K562 (cell line): Measurements from ENCODE around the gene DNASE1L2. TPM values are rescaled to one million over a fixed set of nuclear protein-coding genes. Genes with fewer than 3 reads are reported as not detected.

Source experiments
- CXXC5 ChIP-seq: fragments of 250-450 bp; sonication (Bioruptor Pico); IDR thresholded peaks from 2 replicates; pipeline ENCODE4 v1.8.0; 2022; ENCODE audit warnings: inconsistent platforms, mild to moderate bottlenecking, moderate library complexity
- ELF1 ChIP-seq: fragments of 200-800 bp; sonication (Bioruptor generic); IDR thresholded peaks from 2 replicates; pipeline ENCODE4 v1.6.1; 2016; ENCODE audit warnings: missing genetic modification characterization, missing compliant biosample characterization
- ID3 ChIP-seq, 2 experiments: fragments of 250-450 bp in 1 of 2; fragments of 450-650 bp in 1 of 2; sonication (Bioruptor Pico) in 1 of 2; IDR thresholded peaks; 2 replicates each; pipeline versions ENCODE4 v1.6.1 to v1.8.0; 2016 to 2021; ENCODE audit warnings: mild to moderate bottlenecking in 2 of 2, moderate library complexity in 2 of 2, missing compliant biosample characterization in 1 of 2, missing genetic modification characterization in 1 of 2
- MIER1 ChIP-seq: fragments of 450-650 bp; IDR thresholded peaks from 2 replicates; pipeline ENCODE4 v1.6.1; 2016; ENCODE audit warnings: antibody characterized with exemption, mild to moderate bottlenecking, low read depth
- RBM22 ChIP-seq: fragments of 200-400 bp; formaldehyde crosslinking; IDR thresholded peaks from 2 replicates; pipeline ENCODE4 v1.6.1; 2018; ENCODE audit warnings: low read length, low read depth; ENCODE audit not compliant: poor library complexity, severe bottlenecking
- ZBTB40 ChIP-seq, 2 experiments: fragments of 450-650 bp in 1 of 2; sonication (generic) in 1 of 2; formaldehyde crosslinking in 1 of 2; IDR thresholded peaks; 2 replicates each; pipeline versions ENCODE4 v1.7.1 to v1.9.0; 2016 to 2022; ENCODE audit warnings: inconsistent platforms in 1 of 2, mild to moderate bottlenecking in 1 of 2, missing genetic modification reagents in 1 of 2
- ZNF384 ChIP-seq: IDR thresholded peaks from 2 replicates; pipeline ENCODE4 v1.6.1; 2012; ENCODE audit warnings: low read depth, low read length, improper control_type of control experiment
- polyA plus RNA-seq, 8 experiments: library from polyadenylated mRNA; depleted of rRNA in 4 of 8; stranded (reverse) in 5 of 8; unstranded in 3 of 8; fragments of >200 nt; fragmentation: Nextera tagmentation in 2 of 8; fragmentation: Illumina TruSeq in 1 of 8; extraction: Ambion mirVana in 2 of 8; extraction: Trizol in 1 of 8; gene quantifications; 2 replicates each; pipeline versions ENCODE4 v1.2.1 to v1.2.3, GENCODE V29; 2011 to 2014; ENCODE audit warnings: inconsistent platforms in 1 of 8, missing spikeins in 1 of 8
- total RNA-seq, 7 experiments: library from RNA; depleted of rRNA in 6 of 7; stranded (reverse); fragments of >200 nt in 6 of 7; fragmentation: Illumina TruSeq in 2 of 7; extraction: Trizol in 2 of 7; gene quantifications; 2 replicates each; pipeline versions ENCODE4 v1.2.1 to v1.2.3, GENCODE V29; 2011 to 2021; ENCODE audit warnings: low replicate concordance in 1 of 7
- TF ChIP-seq, protein P1 (sequence below), 3 experiments: fragments of 200-800 bp in 1 of 3; sonication (Bioruptor generic) in 1 of 3; sonication (generic) in 1 of 3; formaldehyde crosslinking in 1 of 3; IDR thresholded peaks; 2 replicates each; pipeline versions ENCODE4 v1.6.1 to v1.8.0; 2016 to 2022; ENCODE audit warnings: mild to moderate bottlenecking in 2 of 3, missing compliant biosample characterization in 2 of 3, missing genetic modification characterization in 2 of 3, missing genetic modification reagents in 1 of 3
- TF ChIP-seq, protein P2 (sequence below): sonication (generic); formaldehyde crosslinking; IDR thresholded peaks from 2 replicates; pipeline ENCODE4 v1.8.0; 2022; ENCODE audit warnings: missing genetic modification reagents, mild to moderate bottlenecking, moderate library complexity, borderline replicate concordance
- TF ChIP-seq, protein P3 (sequence below): fragments of 250-450 bp; sonication (Bioruptor Pico); IDR thresholded peaks from 2 replicates; pipeline ENCODE4 v1.4.0; 2020; ENCODE audit warnings: mild to moderate bottlenecking

DNASE1L2 gene
- total and polyA plus RNA-seq, 9 of the 15 experiments (the other 6 are each of a cell fraction or from before 2014, with no cell fraction given): 0.08 to 2.7 (median 1.7) TPM; not detected in 1

DNA sequence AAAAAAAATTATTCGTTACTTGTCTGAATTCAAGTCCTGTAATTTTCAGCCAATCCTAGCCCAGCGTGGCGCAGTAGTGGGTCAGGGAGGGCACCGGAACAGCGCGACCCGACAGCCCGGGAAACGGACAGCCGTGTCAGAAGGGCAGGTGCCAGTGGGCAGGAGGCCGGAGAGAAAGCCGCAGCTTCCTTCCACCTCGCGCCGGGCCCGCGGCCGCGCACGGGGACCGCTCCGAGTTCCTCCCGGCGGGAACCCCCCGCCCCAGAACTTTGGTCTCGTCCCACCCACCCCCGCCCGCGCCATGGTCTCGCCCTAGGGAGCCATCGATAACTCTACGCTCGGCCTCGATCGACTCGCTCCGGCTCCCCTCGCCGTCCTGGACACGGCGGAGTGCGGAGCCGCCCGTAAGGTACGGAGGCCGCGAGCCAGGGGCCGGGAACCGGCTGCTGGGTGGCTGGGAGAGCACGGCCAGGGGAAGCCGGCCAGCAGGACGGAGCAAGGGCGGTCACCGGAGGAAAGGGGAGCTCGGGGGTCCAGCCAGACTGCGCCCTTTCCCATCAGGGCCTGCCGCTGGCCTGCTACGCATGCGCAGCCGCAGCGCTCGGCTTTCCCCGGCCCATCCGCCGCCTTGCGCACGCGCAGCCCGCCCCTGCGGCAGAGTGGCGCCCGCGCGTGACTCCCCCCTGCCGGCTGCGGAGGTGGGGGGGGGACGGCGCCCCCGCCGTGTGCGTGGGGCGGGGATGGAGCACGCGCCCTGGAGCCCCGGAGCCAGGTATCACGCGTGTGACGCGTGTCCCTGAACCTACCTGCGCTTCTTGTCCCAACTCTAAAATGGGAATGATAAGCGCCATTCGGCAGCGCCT lies 30.9 kb upstream of the DNASE1L2 start, which contains the start of gene MLST8 (continued):
- 0 out of 2 replicates have a peak, but pooled peaks have one; percentile 42 for TF ChIP-seq ZBTB40 (IDR thresholded peaks at IDR 0.05)
- no peak for TF ChIP-seq ZBTB40 (CRISPR knock-in tag; IDR thresholded peaks at IDR 0.05)
- peak; percentile 93 for TF ChIP-seq CXXC5 (CRISPR knock-in tag)
- TF ChIP-seq, protein P1, sequence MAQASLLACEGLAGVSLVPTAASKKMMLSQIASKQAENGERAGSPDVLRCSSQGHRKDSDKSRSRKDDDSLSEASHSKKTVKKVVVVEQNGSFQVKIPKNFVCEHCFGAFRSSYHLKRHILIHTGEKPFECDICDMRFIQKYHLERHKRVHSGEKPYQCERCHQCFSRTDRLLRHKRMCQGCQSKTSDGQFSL (CRISPR knock-in tag; IDR thresholded peaks at IDR 0.05): peak; percentile 99
- TF ChIP-seq, protein P1 (tag; IDR thresholded peaks at IDR 0.05): peak in 1 of 2 experiments; percentile 98; a peak in 2 of 4 replicates
- TF ChIP-seq ELF1: peak; percentile 54; the same call in 1 of the 2 replicates
- TF ChIP-seq, protein P2, sequence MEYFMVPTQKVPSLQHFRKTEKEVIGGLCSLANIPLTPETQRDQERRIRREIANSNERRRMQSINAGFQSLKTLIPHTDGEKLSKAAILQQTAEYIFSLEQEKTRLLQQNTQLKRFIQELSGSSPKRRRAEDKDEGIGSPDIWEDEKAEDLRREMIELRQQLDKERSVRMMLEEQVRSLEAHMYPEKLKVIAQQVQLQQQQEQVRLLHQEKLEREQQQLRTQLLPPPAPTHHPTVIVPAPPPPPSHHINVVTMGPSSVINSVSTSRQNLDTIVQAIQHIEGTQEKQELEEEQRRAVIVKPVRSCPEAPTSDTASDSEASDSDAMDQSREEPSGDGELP (CRISPR knock-in tag): peak; percentile 71
- TF ChIP-seq, protein P3, sequence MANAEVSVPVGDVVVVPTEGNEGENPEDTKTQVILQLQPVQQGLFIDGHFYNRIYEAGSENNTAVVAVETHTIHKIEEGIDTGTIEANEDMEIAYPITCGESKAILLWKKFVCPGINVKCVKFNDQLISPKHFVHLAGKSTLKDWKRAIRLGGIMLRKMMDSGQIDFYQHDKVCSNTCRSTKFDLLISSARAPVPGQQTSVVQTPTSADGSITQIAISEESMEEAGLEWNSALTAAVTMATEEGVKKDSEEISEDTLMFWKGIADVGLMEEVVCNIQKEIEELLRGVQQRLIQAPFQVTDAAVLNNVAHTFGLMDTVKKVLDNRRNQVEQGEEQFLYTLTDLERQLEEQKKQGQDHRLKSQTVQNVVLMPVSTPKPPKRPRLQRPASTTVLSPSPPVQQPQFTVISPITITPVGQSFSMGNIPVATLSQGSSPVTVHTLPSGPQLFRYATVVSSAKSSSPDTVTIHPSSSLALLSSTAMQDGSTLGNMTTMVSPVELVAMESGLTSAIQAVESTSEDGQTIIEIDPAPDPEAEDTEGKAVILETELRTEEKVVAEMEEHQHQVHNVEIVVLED (CRISPR knock-in tag): peak; percentile 96
- no peak for TF ChIP-seq ID3 (CRISPR knock-in tag; IDR thresholded peaks at IDR 0.05)
- peak; percentile 58; the same call in 1 of the 2 replicates for TF ChIP-seq ID3 (tag; IDR thresholded peaks at IDR 0.05)
- peak; percentile 8; the same call in 1 of the 2 replicates for TF ChIP-seq ZNF384
- TF ChIP-seq RBM22: peak; percentile 52
- TF ChIP-seq MIER1: peak; percentile 19; the same call in 1 of the 2 replicates
